Astrocyte of the cerebellum (primary cell): ENCODE data around the gene LDB2.

ENCODE experiments used
- DNase-seq: peaks from one replicate; pipeline ENCODE4 v3.0.0-alpha.2; 2011; ENCODE audit warnings: low read depth
- H3K4me3 ChIP-seq: 2 replicates; pipeline ENCODE4 v1.5.1; 2011; ENCODE audit warnings: mild to moderate bottlenecking, low read depth, low read length, moderate library complexity
- CTCF ChIP-seq: IDR thresholded peaks from 2 replicates; pipeline ENCODE4 v1.5.1; 2012; ENCODE audit warnings: low read length, low read depth, moderate library complexity, mild to moderate bottlenecking; ENCODE audit errors: missing control alignments
- in situ Hi-C: cut with HindIII; loops from 2 replicates; pipeline ENCODE4 v1.10.0; 2017; ENCODE audit warnings: low sequenced_read_pairs

Gene LDB2

DNA sequence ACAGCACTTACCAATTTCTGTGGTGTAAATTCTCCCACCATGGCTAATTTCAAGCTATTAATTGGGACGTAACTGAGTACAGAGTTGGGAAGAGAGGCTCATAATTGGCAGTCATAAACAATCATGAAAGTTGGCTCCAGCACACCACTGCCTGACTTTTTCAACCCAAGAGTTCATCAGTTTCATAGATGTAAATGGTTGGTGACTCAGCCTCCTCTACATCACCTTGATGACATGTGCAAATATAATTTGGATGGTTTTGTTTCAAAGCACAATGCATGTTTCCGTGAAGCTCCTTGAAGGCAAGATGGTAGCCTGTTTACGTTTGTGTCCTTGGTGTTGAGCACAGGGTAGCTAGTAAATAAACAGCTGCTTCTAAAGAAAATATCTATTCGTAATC is 235.1 kb downstream of the LDB2 start:
- in situ Hi-C loops = no loop called here
- TF ChIP-seq CTCF = no peak
- no peak overlapping the region for H3K4me3 ChIP-seq
- no peak for DNase-seq

DNA sequence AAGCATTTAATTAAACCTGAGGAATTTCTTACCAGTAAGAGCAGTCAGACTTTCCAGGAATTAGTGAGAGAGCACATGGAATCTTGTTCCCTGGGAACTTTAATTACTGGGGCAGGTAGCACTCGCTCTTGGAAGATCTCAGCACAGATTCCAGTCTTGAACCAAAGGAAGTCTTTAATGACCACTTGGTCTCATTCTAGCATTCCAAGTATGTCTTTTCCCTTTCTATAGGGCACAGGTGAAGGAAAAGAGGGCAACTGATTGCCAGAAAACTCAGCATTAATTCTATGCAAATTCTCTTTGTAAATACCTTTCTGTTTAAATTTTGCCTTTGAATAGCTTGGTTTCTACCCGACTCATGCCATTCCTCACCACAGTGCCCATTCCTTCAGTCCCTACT is 236.6 kb downstream of the LDB2 start:
- DNase-seq = no peak
- in situ Hi-C loops = no loop called here
- no peak for TF ChIP-seq CTCF
- H3K4me3 ChIP-seq = no peak overlapping the region

GRCh38 chr4:16660656-16661055 is 237.8 kb downstream of the LDB2 start:
- DNase-seq = no peak
- no peak overlapping the region for H3K4me3 ChIP-seq
- in situ Hi-C loops = no loop called here
- TF ChIP-seq CTCF = no peak

DNA sequence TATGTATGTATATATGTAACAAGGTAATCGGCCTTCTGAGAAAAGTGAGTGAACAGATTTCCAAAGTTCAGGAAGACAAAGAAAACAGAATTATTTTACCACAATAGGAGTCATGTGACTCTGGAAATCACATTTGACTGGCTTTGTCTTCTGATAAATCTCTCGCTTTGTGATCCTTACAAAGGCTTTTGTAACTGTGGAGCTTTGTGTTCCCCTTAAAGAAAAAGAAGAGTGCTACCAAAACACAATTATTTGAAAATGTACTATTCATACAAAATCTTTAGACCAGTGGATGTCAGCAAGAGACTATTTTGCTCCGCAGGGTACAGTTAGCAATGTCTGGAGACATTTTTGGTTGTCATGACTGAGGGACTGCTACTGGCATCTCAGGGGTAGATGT is 238.8 kb downstream of the LDB2 start:
- in situ Hi-C loops = no loop called here
- TF ChIP-seq CTCF = no peak
- no peak for DNase-seq
- no peak overlapping the region for H3K4me3 ChIP-seq

- in situ Hi-C loops = no loop called here
- no peak overlapping the region for H3K4me3 ChIP-seq
- DNase-seq = peak; percentile 27
- no peak for TF ChIP-seq CTCF
These were observed 239.4 kb downstream of the LDB2 start for GRCh38 chr4:16659079-16659478.

GRCh38 chr4:16658183-16658582 is 240.3 kb downstream of the LDB2 start:
- in situ Hi-C loops = no loop called here
- no peak overlapping the region for H3K4me3 ChIP-seq
- no peak for DNase-seq
- no peak for TF ChIP-seq CTCF

DNA sequence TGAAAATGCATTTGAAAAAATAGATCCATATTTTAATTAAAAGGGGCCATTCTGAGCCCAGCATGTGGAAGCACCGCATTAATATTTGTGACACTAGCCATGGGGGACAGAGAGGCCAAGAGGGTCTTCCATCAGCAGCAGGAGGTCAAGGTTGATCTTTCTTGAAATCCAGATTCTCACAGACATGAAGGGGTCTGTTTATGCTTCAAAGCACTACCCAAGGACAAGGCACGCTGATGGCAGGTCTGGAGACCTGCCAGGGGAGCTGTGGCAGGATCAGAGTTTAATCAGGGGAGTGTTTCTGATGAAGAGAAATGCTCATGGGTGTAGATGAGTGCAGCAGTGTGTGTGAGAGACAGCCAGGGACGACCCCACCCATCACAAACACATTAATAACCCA is 243.3 kb downstream of the LDB2 start:
- in situ Hi-C loops = no loop called here
- H3K4me3 ChIP-seq = no peak overlapping the region
- no peak for TF ChIP-seq CTCF
- no peak for DNase-seq
